ACC112 (cell line): ENCODE measurements around the gene EVX1.

ENCODE experiments used
- H2AFZ ChIP-seq: fragments of 200-600 bp; sonication (generic); one replicate; pipeline ENCODE4 v1.6.0; 2017; ENCODE audit warnings: antibody characterized with exemption, low read length; ENCODE audit not compliant: unreplicated experiment
- H3K27ac ChIP-seq: fragments of 200-600 bp; sonication (generic); 2 replicates; pipeline ENCODE4 v1.5.1; 2014; ENCODE audit warnings: low read depth, mild to moderate bottlenecking, antibody characterized with exemption, low read length, moderate library complexity
- H3K27me3 ChIP-seq: fragments of 200-600 bp; sonication (generic); 2 replicates; pipeline ENCODE4 v1.6.1; 2014; ENCODE audit warnings: mild to moderate bottlenecking, antibody characterized with exemption, low read length, moderate library complexity, mixed read lengths; ENCODE audit not compliant: insufficient read depth
- H3K36me3 ChIP-seq: fragments of 200-600 bp; sonication (generic); 2 replicates; pipeline ENCODE4 v1.6.1; 2016; ENCODE audit warnings: mild to moderate bottlenecking, antibody characterized with exemption, low read length, moderate library complexity, mixed read lengths; ENCODE audit not compliant: insufficient read depth
- H3K4me1 ChIP-seq: fragments of 200-600 bp; sonication (generic); one replicate; pipeline ENCODE4 v1.6.1; 2016; ENCODE audit warnings: low read length, mixed read lengths; ENCODE audit not compliant: insufficient read depth, unreplicated experiment, control insufficient read depth
- H3K4me3 ChIP-seq: fragments of 200-600 bp; sonication (generic); 2 replicates; pipeline ENCODE4 v1.5.1; 2014; ENCODE audit warnings: mild to moderate bottlenecking, low read depth, low read length
- H3K79me2 ChIP-seq: fragments of 200-600 bp; sonication (generic); one replicate; pipeline ENCODE4 v1.6.0; 2016; ENCODE audit warnings: low read length; ENCODE audit not compliant: control insufficient read depth, unreplicated experiment, insufficient read depth

EVX1 gene

DNA sequence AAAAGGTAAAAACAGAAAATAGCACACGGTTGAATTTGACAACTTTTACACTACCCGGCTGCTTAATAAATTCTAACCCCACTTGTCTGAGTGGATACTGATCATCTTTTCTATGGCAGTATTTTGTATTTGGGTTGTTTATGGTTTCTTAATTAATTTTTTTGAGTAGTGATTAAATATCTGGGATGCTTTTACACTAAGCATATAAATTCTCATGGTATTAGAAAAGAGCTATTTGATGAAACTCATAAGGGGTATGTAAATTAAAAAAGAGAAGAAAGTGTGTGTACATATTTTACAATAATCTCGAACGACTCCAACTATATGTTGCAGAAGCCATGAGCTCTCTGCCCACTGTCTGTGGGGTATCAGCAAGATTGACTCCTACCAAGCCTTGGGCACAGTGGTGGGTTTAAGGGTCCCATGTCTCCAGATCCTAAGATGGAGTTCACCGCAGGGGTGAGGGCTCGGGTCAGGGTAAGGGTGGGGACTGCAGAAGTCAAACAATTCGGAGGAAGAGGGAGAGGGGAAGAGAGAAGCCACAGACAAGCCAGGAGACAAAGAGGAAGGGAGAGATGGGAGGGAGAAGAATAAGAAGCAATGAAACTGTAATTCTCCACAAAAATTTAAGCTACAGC is 35.1 kb upstream of the EVX1 start:
- Histone ChIP-seq H3K4me1 (peaks cover 13% of the 10 kb centered on the region), H2AFZ (no peak overlapping the region), H3K36me3 (no peaks in the 10 kb centered on the region), H3K79me2 (no peaks in the 10 kb centered on the region), H3K4me3 (no peak overlapping the region), H3K27ac (no peak overlapping the region), H3K27me3 (peaks cover 75% of the 10 kb centered on the region)

DNA sequence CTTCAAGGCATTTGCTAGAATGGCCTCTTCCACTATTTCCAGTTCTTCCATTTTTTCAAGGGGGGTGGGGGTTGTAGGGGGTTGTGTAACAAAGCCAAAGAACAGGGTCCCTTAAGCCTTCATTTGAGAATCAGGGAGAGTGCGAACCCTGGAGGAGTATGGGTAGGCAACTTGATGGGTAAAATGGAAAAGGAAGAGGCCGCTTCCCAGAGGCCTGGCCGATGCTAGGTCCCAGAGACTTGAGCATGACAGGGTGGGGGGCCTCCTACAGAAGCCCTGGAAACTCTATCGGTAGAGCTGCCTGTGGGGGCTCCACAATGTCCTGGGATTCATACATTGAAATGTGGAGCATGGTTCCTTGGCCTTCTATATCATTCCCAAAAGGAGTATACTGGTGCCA is 33.6 kb upstream of the EVX1 start:
- Histone ChIP-seq H3K27me3 (peaks cover 76% of the 10 kb centered on the region), H3K27ac (no peak overlapping the region)

DNA sequence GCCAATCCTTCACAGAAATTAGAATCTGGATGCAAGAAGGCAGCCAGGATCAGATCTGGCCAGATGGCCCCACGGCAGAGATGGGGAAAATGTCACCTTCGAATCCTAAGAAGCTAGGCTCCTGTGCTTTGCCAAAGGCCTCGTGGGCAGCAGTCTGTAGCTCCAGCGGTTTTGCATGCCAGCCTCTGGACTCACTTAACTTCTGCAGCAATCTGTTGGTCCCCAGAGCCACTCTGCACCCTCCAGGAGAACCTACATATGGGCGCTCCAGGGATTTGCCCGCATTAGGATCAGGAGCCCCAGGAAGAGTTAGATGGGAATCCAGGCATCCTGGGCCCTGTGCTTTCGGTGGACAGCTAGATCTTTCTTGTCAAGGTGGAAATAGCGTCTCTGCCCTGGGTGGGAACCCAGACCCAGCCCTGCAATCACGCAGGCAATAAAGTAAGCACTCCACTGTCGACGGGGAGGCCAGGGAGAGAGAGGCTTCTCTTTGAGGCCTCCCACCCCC is 32.6 kb upstream of the EVX1 start:
- H3K4me3 ChIP-seq, result no peak overlapping the region
- H3K79me2 ChIP-seq, result no peaks in the 10 kb centered on the region
- H3K36me3 ChIP-seq, result no peaks in the 10 kb centered on the region
- H3K4me1 ChIP-seq, result peaks cover 9% of the 10 kb centered on the region
- no peak overlapping the region for H2AFZ ChIP-seq
- H3K27ac ChIP-seq, result no peak overlapping the region
- peaks cover 67% of the 10 kb centered on the region for H3K27me3 ChIP-seq

More for the DNA sequence above, 33.6 kb upstream of the EVX1 start:
- H3K4me3 ChIP-seq, result no peak overlapping the region
- H3K79me2 ChIP-seq, result no peaks in the 10 kb centered on the region
- no peaks in the 10 kb centered on the region for H3K36me3 ChIP-seq
- H3K4me1 ChIP-seq, result peaks cover 13% of the 10 kb centered on the region
- H2AFZ ChIP-seq, result no peak overlapping the region

DNA sequence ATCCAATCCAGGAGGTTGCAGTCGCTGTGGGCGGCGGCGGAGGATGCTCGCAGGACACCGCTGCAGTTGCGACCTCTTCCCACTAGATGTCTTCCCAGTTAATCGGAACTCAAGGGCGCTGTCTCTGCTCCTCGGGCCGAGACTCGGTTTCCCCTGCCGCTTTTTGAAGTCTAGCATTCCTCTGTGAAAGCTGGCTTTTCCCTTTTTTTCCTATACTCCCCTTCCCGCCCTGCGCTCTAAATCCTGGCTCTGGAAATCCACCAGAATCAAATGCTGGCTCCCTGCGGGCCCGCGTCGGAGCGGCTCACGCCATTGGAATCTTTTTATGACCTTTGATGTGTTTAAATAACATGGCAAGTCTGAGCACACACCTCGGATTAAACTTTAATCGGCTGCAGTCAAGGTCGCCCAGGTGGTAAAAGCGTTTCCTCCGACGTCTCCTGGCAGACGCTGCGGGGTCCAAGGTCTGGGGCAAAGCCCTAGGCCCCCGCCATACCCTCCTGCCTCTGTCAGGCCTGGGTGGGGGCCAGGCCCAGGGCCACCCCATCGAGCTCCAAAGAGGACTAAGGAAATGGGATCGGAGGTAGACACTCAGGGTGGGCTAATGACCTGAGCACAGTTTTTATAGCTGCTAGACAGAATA is 32.0 kb upstream of the EVX1 start:
- peaks cover 64% of the 10 kb centered on the region for H3K27me3 ChIP-seq
- H2AFZ ChIP-seq, result peak overlapping the region; percentile 80
- H3K4me3 ChIP-seq, result peak overlapping the region; percentile 58
- no peak overlapping the region for H3K27ac ChIP-seq
- H3K79me2 ChIP-seq, result no peaks in the 10 kb centered on the region
- H3K4me1 ChIP-seq, result peaks cover 3% of the 10 kb centered on the region
- no peaks in the 10 kb centered on the region for H3K36me3 ChIP-seq

DNA sequence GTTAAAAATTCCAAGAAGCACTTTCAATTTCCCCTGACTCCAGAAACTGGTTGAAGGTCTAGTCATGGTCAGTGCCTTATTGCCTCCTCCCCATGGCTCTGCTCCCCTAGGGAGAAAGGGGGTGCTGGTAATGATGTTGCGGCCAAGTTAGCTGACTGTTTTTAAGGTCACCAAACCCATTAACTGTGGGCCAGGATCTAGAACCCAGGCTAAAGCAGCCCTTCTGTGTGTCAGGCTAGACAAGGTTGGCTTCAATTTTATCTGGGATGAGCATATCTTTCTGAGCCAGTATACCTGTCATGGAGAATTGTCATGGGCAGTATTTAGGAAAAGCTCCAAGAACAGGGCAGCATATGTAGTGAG is 31.5 kb upstream of the EVX1 start:
- Histone ChIP-seq H3K4me3 (0 out of 2 replicates have a peak overlapping the region, but pooled peaks have one; percentile 58), H3K79me2 (no peaks in the 10 kb centered on the region), H3K4me1 (no peaks in the 10 kb centered on the region), H2AFZ (peak overlapping the region; percentile 80), H3K36me3 (no peaks in the 10 kb centered on the region), H3K27me3 (peaks cover 64% of the 10 kb centered on the region), H3K27ac (no peak overlapping the region)

DNA sequence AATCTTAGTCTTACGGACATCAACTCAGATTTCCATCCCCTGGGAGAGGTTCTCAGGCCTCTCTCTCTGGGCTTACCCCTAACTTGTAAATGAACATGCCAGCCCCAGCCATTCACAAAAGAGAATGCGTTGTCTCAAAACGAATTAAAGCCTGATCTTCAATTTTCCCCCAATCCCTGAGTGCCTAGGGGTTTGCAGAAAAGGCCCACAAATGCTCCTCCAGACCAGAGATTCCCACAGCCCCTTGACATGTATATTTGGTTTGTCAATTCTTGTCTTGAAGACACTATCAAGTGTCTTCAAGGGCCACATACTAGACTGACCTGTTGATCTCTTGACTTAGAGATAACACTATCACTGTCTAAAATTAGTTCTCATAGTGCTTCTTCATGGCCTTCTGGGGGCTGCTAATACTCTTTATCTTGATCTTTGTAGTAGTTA is 30.8 kb upstream of the EVX1 start:
- H3K4me3 ChIP-seq, result no peak overlapping the region
- no peak overlapping the region for H2AFZ ChIP-seq
- H3K79me2 ChIP-seq, result no peaks in the 10 kb centered on the region
- H3K4me1 ChIP-seq, result no peaks in the 10 kb centered on the region
- H3K27me3 ChIP-seq, result peaks cover 60% of the 10 kb centered on the region
- H3K36me3 ChIP-seq, result no peaks in the 10 kb centered on the region
- H3K27ac ChIP-seq, result no peak overlapping the region

DNA sequence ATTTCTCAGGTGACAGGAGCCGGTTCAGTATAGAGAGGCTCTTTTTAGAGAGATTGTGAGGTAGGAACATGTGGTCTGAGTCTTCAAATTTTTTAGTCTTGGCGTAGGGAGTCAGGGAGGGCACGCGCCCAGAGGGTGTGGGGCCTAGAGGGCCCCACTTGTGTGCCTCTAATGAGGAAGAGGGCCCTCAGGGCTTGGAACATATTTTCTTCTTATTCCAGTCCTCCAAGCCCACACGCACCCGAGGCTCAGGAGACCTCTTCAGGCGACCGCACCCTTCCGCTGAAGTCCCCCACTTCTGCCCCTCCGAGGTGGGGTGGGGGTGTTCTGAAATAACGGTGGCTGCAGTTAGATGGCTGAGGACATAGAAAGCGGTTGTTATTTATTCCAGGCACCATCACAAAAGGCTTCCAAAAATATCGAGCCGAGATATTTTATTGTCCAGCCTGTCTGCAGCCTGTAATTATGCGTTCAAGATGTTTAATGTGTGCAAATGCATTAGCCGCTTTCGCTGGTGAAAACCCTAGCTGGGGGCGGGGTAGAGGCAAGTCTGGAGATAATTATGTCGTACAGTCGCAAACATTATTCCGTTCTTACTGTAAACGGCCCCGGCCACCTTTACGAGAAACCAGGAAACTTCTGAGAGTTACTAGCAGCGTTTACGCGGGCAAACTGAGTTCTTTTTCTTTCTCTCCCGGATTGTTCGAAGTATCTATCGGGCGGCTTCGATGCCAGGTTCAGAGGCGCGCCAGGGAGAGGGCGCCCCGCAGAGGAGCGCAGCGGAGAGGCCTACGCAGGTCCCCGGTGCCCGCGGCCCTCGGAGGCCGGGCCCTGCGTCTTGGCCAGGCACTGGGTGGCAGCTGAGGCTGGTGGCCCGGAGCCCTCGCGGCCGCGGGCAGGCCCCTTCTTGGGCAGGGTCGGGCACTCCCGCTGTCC is 29.8 kb upstream of the EVX1 start:
- Histone ChIP-seq H3K27ac (no peak overlapping the region), H3K4me3 (no peak overlapping the region), H3K4me1 (no peaks in the 10 kb centered on the region), H3K27me3 (peaks cover 56% of the 10 kb centered on the region), H3K36me3 (no peaks in the 10 kb centered on the region), H3K79me2 (no peaks in the 10 kb centered on the region), H2AFZ (no peak overlapping the region)

DNA sequence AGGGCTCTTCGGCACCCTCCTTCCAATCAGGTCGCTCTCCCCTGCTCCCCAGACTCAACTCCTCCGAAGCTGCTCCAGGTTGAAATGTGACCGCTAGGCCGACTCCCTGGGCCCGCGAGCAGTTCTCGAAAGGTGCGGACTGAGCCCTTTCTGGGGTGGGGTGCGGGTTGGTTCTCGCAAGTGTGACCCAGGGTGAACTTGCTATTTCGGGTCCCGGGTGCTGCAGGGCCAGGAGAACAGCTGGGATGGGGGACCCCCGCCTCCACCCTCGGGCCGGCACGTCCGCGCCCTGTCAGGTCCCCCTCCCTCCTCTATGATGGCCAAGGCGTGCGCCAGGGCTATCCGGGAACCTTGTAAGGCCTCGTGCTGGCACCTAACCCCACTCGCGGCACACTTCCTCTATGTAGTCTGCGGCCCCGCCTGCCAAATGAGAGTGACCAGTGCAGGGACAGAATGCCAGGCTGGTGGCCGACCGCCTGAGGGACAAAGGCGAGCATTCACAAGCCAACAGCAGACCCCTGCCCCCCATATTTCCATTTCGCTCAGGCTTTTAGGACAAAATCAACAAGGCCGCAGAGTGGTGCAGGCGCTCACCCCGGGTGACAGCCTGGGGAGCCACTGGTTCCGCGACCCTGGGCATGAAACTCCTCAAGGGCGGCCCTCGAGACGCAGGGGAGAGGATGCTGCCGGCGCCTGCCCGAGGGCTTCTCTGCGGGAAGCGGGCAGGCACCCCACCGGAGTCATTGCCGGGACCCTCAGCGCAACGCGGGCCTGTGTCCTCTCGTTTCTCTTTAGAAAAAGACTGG is 29.0 kb upstream of the EVX1 start:
- H3K36me3 ChIP-seq, result no peaks in the 10 kb centered on the region
- H3K4me3 ChIP-seq, result no peak overlapping the region
- no peaks in the 10 kb centered on the region for H3K4me1 ChIP-seq
- no peak overlapping the region for H2AFZ ChIP-seq
- H3K27ac ChIP-seq, result no peak overlapping the region
- no peaks in the 10 kb centered on the region for H3K79me2 ChIP-seq
- H3K27me3 ChIP-seq, result peaks cover 52% of the 10 kb centered on the region

DNA sequence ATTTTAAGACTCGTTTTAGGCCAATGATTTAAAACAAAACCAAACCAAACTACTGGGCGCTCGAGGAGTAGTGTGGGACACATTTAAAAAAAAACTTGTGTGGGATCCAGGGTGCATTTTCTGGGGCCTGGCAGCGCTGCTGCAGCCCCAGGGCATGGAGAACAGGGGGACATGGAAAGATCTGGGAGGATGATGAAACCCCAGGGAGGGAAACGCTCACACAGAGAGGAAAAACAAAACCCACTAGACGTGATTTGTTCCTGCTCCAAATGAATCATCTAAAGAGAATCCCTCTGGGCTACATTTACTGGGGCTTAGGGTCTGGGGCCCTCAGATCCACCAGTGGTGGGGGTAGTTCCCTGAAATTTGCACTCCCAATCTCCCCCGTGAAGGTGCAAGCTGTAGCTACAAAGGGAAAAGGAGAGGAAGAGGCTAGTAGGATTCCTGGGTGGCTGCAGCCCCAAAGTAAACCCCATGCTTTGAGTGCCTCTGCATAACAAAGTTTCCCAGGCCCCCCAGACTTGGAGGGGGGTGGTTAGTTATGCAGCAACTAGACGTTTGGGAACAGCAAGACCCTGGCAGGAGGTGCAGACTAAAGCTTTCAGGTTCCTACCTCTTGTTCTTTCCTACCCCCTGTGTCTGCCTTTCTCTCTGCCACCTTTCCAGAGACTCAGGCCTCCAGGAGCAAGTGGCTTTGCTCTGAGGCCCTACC is 28.2 kb upstream of the EVX1 start:
- H2AFZ ChIP-seq, result no peak overlapping the region
- H3K4me1 ChIP-seq, result no peaks in the 10 kb centered on the region
- no peaks in the 10 kb centered on the region for H3K36me3 ChIP-seq
- H3K79me2 ChIP-seq, result no peaks in the 10 kb centered on the region
- H3K27ac ChIP-seq, result no peak overlapping the region
- peaks cover 57% of the 10 kb centered on the region for H3K27me3 ChIP-seq
- no peak overlapping the region for H3K4me3 ChIP-seq
